Measurements from ENCODE around the gene ACHE.

ACHE gene

DNA sequence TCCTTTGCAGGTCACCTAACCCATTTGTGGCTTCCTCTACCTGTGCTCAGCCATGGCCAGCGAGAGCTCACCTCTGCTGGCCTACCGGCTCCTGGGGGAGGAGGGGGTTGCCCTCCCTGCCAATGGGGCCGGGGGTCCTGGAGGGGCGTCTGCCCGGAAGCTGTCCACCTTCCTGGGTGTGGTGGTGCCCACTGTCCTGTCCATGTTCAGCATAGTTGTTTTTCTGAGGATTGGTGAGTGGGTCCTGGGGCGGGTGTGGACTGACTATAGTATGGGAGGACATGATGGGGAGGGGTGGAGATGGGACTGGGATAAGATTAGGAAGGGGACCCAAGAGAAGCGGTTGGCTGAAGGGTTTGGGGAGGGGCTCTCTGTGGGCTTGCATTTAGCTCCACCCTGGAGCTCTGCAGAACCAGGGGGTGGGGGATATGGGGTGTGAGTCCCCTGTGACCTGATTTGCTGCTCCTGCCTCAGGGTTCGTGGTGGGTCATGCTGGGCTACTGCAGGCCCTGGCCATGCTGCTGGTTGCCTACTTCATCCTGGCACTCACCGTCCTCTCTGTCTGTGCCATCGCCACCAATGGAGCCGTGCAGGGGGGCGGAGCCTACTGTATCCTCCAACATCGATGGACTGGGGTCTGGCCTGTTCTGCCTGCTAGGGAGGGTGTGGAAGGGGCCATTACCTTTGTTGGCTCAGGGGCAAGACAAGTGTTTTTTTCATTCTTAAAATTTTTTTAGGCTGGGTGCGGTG is 41.4 kb downstream of the ACHE start:
- H3K4me3 ChIP-seq (ENCODE audit: low read depth in 1 of 5, low read length in 5 of 5): no peak overlapping the region
- peaks cover 0 to 28% (median 18%) of the 10 kb centered on the region in 5 donors for H3K4me1 ChIP-seq (ENCODE audit: control insufficient read depth in 5 of 5, insufficient read depth in 5 of 5, low read length in 5 of 5)
- H3K9me3 ChIP-seq (ENCODE audit: control insufficient read depth in 5 of 5, low read length in 5 of 5): no peaks in the 10 kb centered on the region
- no peaks in the 10 kb centered on the region for H3K27me3 ChIP-seq (ENCODE audit: control insufficient read depth in 5 of 5, insufficient read depth in 4 of 5, low read length in 5 of 5)
- H3K36me3 ChIP-seq (ENCODE audit: control insufficient read depth in 5 of 5, insufficient read depth in 5 of 5, low read length in 5 of 5): peaks cover 0 to 23% (median 8%) of the 10 kb centered on the region in 5 donors
- no peak overlapping the region for H3K27ac ChIP-seq (ENCODE audit: low read depth, low read length)
- no peak overlapping the region for H3K9ac ChIP-seq (ENCODE audit: low read length in 5 of 5)

DNA sequence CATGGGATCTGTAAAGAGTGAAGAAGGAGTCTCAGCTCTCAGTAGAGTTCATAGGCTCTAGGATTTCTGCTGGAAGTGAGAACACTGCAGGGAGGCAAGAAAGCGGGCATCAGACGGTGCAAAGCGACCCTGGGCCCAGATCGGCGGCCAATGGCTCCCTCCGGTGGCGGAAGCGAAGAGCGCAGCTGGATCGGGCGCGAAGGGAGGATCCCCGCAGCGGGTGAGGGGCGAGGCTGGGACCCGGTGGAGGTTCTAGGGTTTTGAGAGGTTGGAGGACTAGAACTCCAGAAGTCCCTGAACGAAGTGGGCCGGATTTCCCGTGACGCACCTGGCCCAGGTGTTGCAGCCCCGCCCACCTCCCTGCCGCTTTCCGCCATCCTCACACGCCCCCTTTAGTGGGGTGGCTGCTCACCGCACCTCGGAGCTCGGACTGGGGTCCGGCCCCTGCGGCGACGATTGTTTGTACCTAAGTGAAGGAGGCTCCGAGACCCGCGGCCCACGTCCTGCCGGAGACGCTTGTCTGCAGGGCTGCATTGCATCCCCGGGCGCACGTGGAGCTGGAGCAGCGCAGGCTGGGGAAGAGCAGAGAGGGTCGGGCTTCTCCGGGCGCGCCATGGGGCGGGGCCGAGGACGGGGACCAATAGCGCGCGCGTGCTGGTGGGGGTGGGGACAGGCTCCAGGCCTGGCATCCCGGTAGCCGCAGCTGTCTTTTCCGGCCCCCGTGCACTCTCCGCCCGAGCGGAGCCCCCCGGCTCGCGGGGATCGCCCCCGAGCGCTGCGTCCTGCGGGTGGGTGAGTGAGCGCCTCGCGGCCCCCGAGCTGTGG is 43.4 kb downstream of the ACHE start, which contains the start of gene SLC12A9:
SLC12A9 (plus strand) TSS at position 666 of the 825 bp plus-strand sequence. CDS start 1,485 bp downstream, outside the sequence.
- Histone ChIP-seq H3K27me3 (ENCODE audit: control insufficient read depth in 5 of 5, insufficient read depth in 4 of 5, low read length in 5 of 5) (no peaks in the 10 kb centered on the region), H3K4me1 (ENCODE audit: control insufficient read depth in 5 of 5, insufficient read depth in 5 of 5, low read length in 5 of 5) (peaks cover 0 to 28% (median 18%) of the 10 kb centered on the region in 5 donors), H3K9ac (ENCODE audit: low read length in 5 of 5) (peak within 1 kb of the TSS in 4 of 5 donors; percentile 16 to 77 (median 62)), H3K27ac (ENCODE audit: low read depth, low read length) (peak within 1 kb of the TSS; percentile 23), H3K9me3 (ENCODE audit: control insufficient read depth in 5 of 5, low read length in 5 of 5) (no peaks in the 10 kb centered on the region), H3K4me3 (ENCODE audit: low read depth in 1 of 5, low read length in 5 of 5) (peak within 1 kb of the TSS; percentile 65 to 77 (median 70)), H3K36me3 (ENCODE audit: control insufficient read depth in 5 of 5, insufficient read depth in 5 of 5, low read length in 5 of 5) (peaks cover 0 to 13% (median 4%) of the 10 kb centered on the region in 5 donors)

DNA sequence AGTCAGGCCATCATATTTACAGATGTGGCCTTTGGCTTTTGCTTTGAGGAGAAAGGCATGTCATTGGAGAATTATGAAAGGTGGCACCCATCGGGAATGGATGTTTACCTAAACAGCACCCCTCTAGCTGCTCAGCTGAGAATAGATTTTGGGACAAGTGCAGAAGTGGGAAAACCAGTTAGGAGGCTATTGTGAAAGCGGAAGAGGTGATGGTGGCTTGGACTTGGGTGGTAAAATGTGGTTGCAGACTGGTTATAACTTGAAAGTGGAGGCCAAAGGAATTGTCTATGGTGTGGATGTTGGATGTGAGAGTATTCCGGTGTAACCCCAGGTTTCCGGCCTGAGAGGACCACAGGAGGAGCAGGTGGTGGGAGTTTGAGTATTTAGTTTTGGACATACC is 48.3 kb downstream of the ACHE start:
- no peak overlapping the region for H3K4me3 ChIP-seq (ENCODE audit: low read depth in 1 of 5, low read length in 5 of 5)
- no peaks in the 10 kb centered on the region for H3K9me3 ChIP-seq (ENCODE audit: control insufficient read depth in 5 of 5, low read length in 5 of 5)
- no peaks in the 10 kb centered on the region for H3K27me3 ChIP-seq (ENCODE audit: control insufficient read depth in 5 of 5, insufficient read depth in 4 of 5, low read length in 5 of 5)
- no peak overlapping the region for H3K27ac ChIP-seq (ENCODE audit: low read depth, low read length)
- H3K36me3 ChIP-seq (ENCODE audit: control insufficient read depth in 5 of 5, insufficient read depth in 5 of 5, low read length in 5 of 5): no peaks in the 10 kb centered on the region
- H3K4me1 ChIP-seq (ENCODE audit: control insufficient read depth in 5 of 5, insufficient read depth in 5 of 5, low read length in 5 of 5): peaks cover 0 to 15% (median 8%) of the 10 kb centered on the region in 5 donors
- H3K9ac ChIP-seq (ENCODE audit: low read length in 5 of 5): peak overlapping the region in 1 of 5 donors; percentile 38

DNA sequence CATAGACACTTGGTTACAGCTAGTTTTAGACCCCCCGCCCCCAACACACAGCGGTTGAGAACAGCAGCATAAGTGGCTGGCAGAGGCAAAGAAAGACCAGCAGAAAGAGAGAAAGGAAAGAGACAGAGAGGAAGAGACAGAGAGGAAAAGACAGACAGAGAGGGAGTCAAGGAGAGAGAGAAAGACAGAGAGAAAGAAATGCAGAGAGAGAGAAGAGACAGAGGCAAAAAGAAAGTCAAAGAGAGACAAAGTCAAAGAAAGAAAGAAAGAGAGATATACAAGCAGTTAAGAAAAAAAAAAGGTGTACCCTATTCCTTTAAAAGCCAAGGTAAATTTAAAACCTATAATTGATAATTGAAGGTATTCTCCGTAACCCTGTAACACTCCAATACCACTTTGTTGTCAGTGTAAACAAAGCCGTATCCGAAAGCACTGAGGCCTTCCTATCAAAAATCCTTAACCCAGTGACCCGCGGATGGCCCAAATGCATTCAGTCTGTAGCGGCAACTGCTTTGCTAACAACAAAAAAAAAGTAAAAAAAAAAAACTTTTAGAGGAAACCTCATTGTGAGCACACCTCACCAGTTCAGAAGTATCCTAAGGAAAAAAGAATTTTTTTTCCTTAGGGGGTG is 55.1 kb downstream of the ACHE start:
- H3K9ac ChIP-seq (ENCODE audit: low read length in 5 of 5): peak overlapping the region in 1 of 5 donors; percentile 11

More for the DNA sequence above, 55.1 kb downstream of the ACHE start:
- Histone ChIP-seq H3K27me3 (ENCODE audit: control insufficient read depth in 5 of 5, insufficient read depth in 4 of 5, low read length in 5 of 5) (no peaks in the 10 kb centered on the region), H3K9me3 (ENCODE audit: control insufficient read depth in 5 of 5, low read length in 5 of 5) (no peaks in the 10 kb centered on the region), H3K4me3 (ENCODE audit: low read depth in 1 of 5, low read length in 5 of 5) (no peak overlapping the region), H3K4me1 (ENCODE audit: control insufficient read depth in 5 of 5, insufficient read depth in 5 of 5, low read length in 5 of 5) (peaks cover 0 to 26% (median 11%) of the 10 kb centered on the region in 5 donors), H3K27ac (ENCODE audit: low read depth, low read length) (no peak overlapping the region), H3K36me3 (ENCODE audit: control insufficient read depth in 5 of 5, insufficient read depth in 5 of 5, low read length in 5 of 5) (no peaks in the 10 kb centered on the region)

All from subcutaneous abdominal adipose tissue (tissue), 5 donors.